Chondrocyte (in vitro differentiated cells): ENCODE data around the gene SLC35F3. TPM values are rescaled to one million over a fixed set of nuclear protein-coding genes. Genes with fewer than 3 reads are reported as not detected.

Experiments used
- DNase-seq: peaks from one replicate; pipeline ENCODE4 v3.0.0; 2021; ENCODE audit warnings: mixed read lengths, low spot score
- H3K27ac Mint-ChIP-seq: one replicate; pipeline ENCODE4 v1.8.0; 2021; ENCODE audit warnings: mild to moderate bottlenecking, moderate library complexity, mixed read lengths; ENCODE audit not compliant: unreplicated experiment
- H3K27me3 Mint-ChIP-seq: 2 replicates; pipeline ENCODE4 v1.8.0; 2021; ENCODE audit warnings: low read depth, mixed read lengths
- H3K36me3 Mint-ChIP-seq: 2 replicates; pipeline ENCODE4 v1.8.0; 2021; ENCODE audit warnings: low read depth, mixed read lengths
- H3K4me1 Mint-ChIP-seq: 2 replicates; pipeline ENCODE4 v1.8.0; 2021; ENCODE audit warnings: low read depth, mild to moderate bottlenecking, mixed read lengths
- H3K4me3 Mint-ChIP-seq: one replicate; pipeline ENCODE4 v1.8.0; 2021; ENCODE audit warnings: mild to moderate bottlenecking, moderate library complexity, mixed read lengths; ENCODE audit not compliant: unreplicated experiment
- H3K9me3 Mint-ChIP-seq: 2 replicates; pipeline ENCODE4 v1.8.0; 2021; ENCODE audit warnings: low read depth, mixed read lengths
- total RNA-seq: library from RNA; stranded (reverse); gene quantifications from 3 replicates; pipeline ENCODE4 v1.2.1, GENCODE V29; 2021
- TF ChIP-seq, protein P1 (sequence below): fragments of 200-600 bp; sonication (generic); IDR thresholded peaks from 2 replicates; pipeline ENCODE4 v1.5.0; 2021; ENCODE audit warnings: antibody characterized with exemption, mild to moderate bottlenecking, moderate library complexity

The SLC35F3 gene
- total RNA-seq, 1 donor from 2014 or later, result not detected

DNA sequence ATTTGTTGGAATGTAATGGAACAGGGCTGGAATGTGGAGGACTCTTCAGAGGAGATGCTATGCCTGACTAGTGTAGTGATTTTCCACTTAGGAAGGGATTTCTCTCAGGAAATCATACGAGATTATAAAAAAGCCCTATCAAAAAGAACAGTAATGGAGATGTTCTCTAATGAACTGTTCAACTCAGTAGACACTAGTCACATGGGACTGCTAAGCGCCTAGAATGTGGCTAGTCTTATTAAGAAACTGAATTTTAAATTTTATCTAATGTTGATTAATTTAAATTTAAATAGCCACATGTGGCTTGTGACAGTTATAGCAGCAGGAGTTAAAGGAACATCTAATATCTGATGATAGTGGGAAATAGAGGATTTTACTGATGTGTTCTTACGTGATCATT is 94.0 kb downstream of the SLC35F3 start:
- DNase-seq, result no peak
- H3K27me3 Mint-ChIP-seq, result peaks cover 2% of the 10 kb centered on the region

DNA sequence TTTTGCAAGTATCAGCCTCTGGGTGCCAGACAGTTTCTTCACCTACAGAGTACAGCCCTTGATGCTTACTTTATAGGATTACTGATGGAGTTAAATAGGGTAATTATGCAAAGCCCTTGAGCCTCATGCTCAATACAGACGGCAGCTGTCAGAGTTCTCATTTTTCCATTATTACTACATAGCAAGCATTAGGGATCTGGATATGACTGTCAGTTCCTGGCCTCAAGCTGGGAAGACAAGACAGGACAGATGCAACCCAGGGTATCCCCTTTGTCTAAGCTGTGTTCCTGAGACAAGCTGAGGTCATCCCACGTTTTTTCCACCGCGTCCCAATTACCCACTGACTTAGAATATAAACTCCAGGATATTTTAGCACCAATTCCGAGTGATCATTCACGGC is 94.4 kb downstream of the SLC35F3 start:
- Mint-ChIP-seq H3K4me3 (no peak overlapping the region), H3K9me3 (no peaks in the 10 kb centered on the region), H3K27me3 (peaks cover 2% of the 10 kb centered on the region), H3K4me1 (no peaks in the 10 kb centered on the region), H3K27ac (no peak overlapping the region), H3K36me3 (no peaks in the 10 kb centered on the region)
- DNase-seq, result no peak
- TF ChIP-seq, protein P1, sequence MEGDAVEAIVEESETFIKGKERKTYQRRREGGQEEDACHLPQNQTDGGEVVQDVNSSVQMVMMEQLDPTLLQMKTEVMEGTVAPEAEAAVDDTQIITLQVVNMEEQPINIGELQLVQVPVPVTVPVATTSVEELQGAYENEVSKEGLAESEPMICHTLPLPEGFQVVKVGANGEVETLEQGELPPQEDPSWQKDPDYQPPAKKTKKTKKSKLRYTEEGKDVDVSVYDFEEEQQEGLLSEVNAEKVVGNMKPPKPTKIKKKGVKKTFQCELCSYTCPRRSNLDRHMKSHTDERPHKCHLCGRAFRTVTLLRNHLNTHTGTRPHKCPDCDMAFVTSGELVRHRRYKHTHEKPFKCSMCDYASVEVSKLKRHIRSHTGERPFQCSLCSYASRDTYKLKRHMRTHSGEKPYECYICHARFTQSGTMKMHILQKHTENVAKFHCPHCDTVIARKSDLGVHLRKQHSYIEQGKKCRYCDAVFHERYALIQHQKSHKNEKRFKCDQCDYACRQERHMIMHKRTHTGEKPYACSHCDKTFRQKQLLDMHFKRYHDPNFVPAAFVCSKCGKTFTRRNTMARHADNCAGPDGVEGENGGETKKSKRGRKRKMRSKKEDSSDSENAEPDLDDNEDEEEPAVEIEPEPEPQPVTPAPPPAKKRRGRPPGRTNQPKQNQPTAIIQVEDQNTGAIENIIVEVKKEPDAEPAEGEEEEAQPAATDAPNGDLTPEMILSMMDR, result no peak

More for the DNA sequence above, 94.0 kb downstream of the SLC35F3 start:
- TF ChIP-seq, protein P1, result no peak
- no peaks in the 10 kb centered on the region for H3K9me3 Mint-ChIP-seq
- no peak overlapping the region for H3K4me3 Mint-ChIP-seq
- no peaks in the 10 kb centered on the region for H3K36me3 Mint-ChIP-seq
- no peaks in the 10 kb centered on the region for H3K4me1 Mint-ChIP-seq
- no peak overlapping the region for H3K27ac Mint-ChIP-seq

DNA sequence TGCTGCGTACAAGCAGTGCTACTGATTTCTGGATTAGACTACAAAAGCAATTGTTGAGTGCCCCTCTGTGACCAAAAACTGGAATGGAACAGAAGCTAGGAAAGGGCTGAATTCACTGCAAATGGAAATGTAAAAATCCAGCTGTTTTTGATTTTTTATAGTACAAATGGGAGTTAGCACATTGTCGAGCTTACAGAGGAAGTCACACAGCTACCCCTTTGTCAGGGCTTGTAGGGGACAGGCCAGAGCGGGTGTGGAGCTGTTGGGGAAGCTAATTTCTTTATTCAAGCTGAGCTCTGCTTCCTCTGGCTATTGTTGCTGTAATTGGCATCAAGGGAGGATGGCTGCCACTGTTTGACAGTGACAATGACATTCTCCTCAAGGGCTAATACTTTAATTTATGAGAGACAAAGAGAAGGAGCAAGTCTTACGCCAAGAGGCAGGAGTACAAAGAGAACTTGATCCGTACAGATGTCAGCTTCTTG is 96.1 kb downstream of the SLC35F3 start:
- no peak for DNase-seq
- peaks cover 4% of the 10 kb centered on the region for H3K27me3 Mint-ChIP-seq
- H3K36me3 Mint-ChIP-seq, result no peaks in the 10 kb centered on the region
- no peak overlapping the region for H3K27ac Mint-ChIP-seq
- H3K9me3 Mint-ChIP-seq, result no peaks in the 10 kb centered on the region
- no peaks in the 10 kb centered on the region for H3K4me1 Mint-ChIP-seq
- H3K4me3 Mint-ChIP-seq, result no peak overlapping the region
- TF ChIP-seq, protein P1, result no peak

DNA sequence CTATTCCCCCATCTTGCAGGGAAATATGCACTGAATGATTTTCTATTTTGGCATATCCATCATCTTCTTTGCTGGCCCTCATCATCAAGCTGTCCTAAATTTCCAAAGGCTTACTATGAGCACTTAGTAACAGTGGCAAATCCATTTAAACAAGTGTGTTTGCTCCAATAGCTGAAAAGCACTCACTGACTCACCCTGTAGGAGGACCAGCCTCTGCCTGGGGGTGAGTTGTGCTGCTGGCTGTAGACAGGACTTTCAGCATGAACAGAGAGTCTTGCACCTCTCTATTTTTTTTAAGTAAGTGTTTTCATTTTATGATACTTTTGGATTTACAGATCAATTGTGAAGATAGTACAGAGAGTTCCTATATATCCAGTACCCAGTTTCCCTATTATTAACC is 97.3 kb downstream of the SLC35F3 start:
- Mint-ChIP-seq H3K4me3 (no peak overlapping the region), H3K27ac (no peak overlapping the region), H3K9me3 (no peaks in the 10 kb centered on the region), H3K27me3 (peaks cover 5% of the 10 kb centered on the region), H3K4me1 (no peaks in the 10 kb centered on the region), H3K36me3 (no peaks in the 10 kb centered on the region)
- TF ChIP-seq, protein P1, result no peak
- DNase-seq, result no peak

DNA sequence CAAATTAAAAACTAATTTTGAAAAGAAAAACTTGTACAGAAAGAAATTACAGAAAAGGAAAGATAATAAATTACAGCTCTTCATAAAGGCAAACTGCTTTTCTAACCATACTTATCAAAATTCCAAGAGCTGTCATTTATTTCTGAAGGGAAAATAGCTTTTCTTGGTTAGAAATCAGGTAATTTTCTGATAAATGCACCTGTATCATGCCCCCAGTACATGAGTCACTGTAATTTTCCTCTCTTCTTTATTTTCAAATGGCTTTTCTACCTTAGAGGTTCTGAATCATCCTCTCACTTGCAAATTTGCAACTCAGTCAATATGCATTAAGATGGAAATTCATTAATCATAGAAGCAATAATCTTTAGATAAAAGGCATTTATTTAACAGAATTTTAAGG is 100.1 kb downstream of the SLC35F3 start:
- H3K27me3 Mint-ChIP-seq, result peaks cover 11% of the 10 kb centered on the region
- TF ChIP-seq, protein P1, result no peak
- no peak overlapping the region for H3K4me3 Mint-ChIP-seq
- H3K4me1 Mint-ChIP-seq, result no peaks in the 10 kb centered on the region
- DNase-seq, result no peak
- H3K27ac Mint-ChIP-seq, result no peak overlapping the region
- H3K36me3 Mint-ChIP-seq, result no peaks in the 10 kb centered on the region
- peaks cover 3% of the 10 kb centered on the region for H3K9me3 Mint-ChIP-seq
